BJ (cell line): ENCODE measurements around the gene AGPAT3. TPM values are rescaled to one million over a fixed set of nuclear protein-coding genes. Genes with fewer than 3 reads are reported as not detected.

Experiments
- CTCF ChIA-PET: fragments of 350-600 bp; formaldehyde crosslinking; extraction: SDS; loops from one replicate; lab custom pipeline; 2021; ENCODE audit warnings: antibody characterized with exemption, inconsistent platforms; lab: Yijun Ruan, JAX
- POLR2A ChIA-PET: fragments of 300-600 bp; sonication (Branson Sonifier 250); formaldehyde crosslinking; extraction: SDS; loops from one replicate; lab custom pipeline; 2021; ENCODE audit warnings: antibody characterized with exemption; lab: Charles Lee
- DNase-seq: peaks from one replicate; pipeline ENCODE4 v3.0.0-alpha.2; 2011; ENCODE audit warnings: low read depth
- H3K27me3 ChIP-seq: 2 replicates; pipeline ENCODE4 v1.6.0; 2011; ENCODE audit warnings: low read length; ENCODE audit not compliant: control insufficient read depth, insufficient read depth
- H3K36me3 ChIP-seq: 2 replicates; pipeline ENCODE4 v1.5.1; 2011; ENCODE audit warnings: low read length; ENCODE audit not compliant: control insufficient read depth, insufficient read depth
- H3K4me3 ChIP-seq: 2 replicates; pipeline ENCODE4 v1.5.1; 2011; ENCODE audit warnings: low read depth, mild to moderate bottlenecking, control low read depth, low read length
- polyA minus RNA-seq: library from RNA; depleted of rRNA, polyadenylated mRNA; stranded (reverse); fragments of >200 nt; gene quantifications from 2 replicates; pipeline ENCODE4 v1.2.3, GENCODE V29; 2011; rRNA and poly(A)+ RNA removed
- polyA plus RNA-seq: library from polyadenylated mRNA; depleted of rRNA; stranded (reverse); fragments of >200 nt; gene quantifications from 2 replicates; pipeline ENCODE4 v1.2.3, GENCODE V29; 2011; rRNA removed
- TF ChIP-seq, protein P1 (sequence below): IDR thresholded peaks from 2 replicates; pipeline ENCODE4 v1.5.1; 2011; ENCODE audit warnings: low read depth, mild to moderate bottlenecking, control low read depth, inconsistent platforms, low read length, moderate library complexity; ENCODE audit not compliant: insufficient read depth

The AGPAT3 gene, protein sequence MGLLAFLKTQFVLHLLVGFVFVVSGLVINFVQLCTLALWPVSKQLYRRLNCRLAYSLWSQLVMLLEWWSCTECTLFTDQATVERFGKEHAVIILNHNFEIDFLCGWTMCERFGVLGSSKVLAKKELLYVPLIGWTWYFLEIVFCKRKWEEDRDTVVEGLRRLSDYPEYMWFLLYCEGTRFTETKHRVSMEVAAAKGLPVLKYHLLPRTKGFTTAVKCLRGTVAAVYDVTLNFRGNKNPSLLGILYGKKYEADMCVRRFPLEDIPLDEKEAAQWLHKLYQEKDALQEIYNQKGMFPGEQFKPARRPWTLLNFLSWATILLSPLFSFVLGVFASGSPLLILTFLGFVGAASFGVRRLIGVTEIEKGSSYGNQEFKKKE
- polyA plus RNA-seq (39.7 and 68.5 TPM in 2 replicates), polyA minus RNA-seq (47.0 and 50.1 TPM in 2 replicates)

DNA sequence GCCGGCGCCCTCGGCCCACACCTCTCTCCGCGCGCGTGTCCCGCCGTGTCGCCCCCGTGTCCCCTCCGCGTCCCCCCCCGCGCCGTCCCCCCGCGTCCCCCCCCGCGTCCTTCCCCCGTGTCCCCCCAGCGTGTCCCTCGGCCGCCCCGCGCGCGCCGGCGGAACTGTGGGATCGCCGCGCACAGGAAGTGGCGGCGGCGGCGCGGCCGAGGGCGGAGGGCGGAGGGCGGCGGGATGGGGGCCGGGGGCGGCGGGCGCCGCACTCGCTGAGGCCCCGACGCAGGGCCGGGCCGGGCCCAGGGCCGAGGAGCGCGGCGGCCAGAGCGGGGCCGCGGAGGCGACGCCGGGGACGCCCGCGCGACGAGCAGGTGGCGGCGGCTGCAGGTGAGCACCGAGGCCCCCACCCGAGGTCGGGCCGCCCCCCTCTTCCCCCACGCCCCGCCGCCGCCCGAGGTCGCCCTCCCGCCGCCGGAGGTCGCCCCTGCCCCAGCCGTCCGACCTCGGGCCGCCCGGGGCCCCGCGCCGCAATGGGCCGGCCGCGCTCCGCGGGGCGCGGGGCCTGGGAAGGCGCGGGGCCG, at the start of gene AGPAT3:
Gene AGPAT3, plus strand, starts transcription at position 262 of the 578 bp plus-strand sequence. CDS start 94,459 bp downstream, outside the sequence.
- Histone ChIP-seq H3K4me3 (peak within 1 kb of the TSS; percentile 63), H3K36me3 (peaks cover 3% of the 10 kb centered on the region), H3K27me3 (no peaks in the 10 kb centered on the region)
- POLR2A ChIA-PET = no interaction called here
- DNase-seq = no peak
- CTCF ChIA-PET = interaction anchor here (0.7 kb wide), 1 partner anchor 24 kb away, joined by 4 read pairs; no protein-coding TSS in a partner anchor
- TF ChIP-seq, protein P1, sequence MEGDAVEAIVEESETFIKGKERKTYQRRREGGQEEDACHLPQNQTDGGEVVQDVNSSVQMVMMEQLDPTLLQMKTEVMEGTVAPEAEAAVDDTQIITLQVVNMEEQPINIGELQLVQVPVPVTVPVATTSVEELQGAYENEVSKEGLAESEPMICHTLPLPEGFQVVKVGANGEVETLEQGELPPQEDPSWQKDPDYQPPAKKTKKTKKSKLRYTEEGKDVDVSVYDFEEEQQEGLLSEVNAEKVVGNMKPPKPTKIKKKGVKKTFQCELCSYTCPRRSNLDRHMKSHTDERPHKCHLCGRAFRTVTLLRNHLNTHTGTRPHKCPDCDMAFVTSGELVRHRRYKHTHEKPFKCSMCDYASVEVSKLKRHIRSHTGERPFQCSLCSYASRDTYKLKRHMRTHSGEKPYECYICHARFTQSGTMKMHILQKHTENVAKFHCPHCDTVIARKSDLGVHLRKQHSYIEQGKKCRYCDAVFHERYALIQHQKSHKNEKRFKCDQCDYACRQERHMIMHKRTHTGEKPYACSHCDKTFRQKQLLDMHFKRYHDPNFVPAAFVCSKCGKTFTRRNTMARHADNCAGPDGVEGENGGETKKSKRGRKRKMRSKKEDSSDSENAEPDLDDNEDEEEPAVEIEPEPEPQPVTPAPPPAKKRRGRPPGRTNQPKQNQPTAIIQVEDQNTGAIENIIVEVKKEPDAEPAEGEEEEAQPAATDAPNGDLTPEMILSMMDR = no peak

DNA sequence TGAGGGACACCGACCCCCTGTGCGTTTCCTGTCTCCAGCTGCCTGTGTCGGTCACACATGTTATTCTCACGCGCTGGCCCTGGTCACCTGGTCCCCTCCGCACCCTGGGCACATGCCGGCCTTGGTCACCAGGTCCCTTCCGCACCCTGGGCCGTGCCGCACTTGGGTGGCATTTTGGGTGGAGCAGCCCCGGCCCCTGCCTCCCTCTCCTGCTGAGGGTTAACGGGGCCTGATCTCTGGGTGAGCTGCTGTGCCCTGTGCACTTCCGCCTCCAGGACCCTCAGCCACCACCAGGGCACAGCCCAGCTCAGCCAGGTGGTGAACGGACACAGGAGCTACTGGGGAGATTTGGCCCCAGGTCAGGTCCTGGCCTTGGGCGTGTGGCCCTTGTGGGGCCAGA, 49.0 kb upstream of the AGPAT3 start:
- CTCF ChIA-PET = no interaction called here

DNA sequence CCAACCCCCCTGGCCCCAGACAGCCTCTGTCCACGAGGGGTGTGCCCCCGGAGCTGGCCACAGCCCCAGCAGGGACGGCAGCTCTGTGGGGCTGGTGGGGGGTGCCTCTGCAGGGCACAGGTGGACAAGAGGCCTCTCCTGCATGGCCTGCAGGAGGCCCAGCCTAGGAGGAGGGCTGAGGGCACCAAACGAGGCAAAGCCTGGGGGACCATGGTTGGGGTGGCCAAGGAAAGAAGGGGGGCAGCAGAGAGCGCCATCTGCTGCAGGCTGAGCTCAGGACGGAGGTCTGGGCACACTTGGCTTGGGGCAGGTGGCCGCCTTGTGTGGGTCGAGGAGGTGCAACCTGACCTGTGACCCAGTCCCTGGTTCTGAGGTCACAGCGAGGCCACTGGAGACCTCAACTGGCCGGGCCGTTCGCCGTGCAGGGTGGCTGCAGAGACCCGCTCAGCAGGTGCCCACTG, 48.4 kb upstream of the AGPAT3 start:
- POLR2A ChIA-PET = no interaction called here
- TF ChIP-seq, protein P1 = no peak
- no peak for DNase-seq
- Histone ChIP-seq H3K27me3 (peaks cover 3% of the 10 kb centered on the region; the same call in 1 of the 2 replicates), H3K36me3 (no peaks in the 10 kb centered on the region), H3K4me3 (no peak overlapping the region)
- CTCF ChIA-PET = interaction anchor here (0.6 to 1.6 kb wide), 2 partner anchors 10 to 28 kb away, joined by 4 to 6 read pairs; no protein-coding TSS in a partner anchor

More for the DNA sequence above, 49.0 kb upstream of the AGPAT3 start:
- Histone ChIP-seq H3K27me3 (peaks cover 3% of the 10 kb centered on the region; the same call in 1 of the 2 replicates), H3K36me3 (no peaks in the 10 kb centered on the region), H3K4me3 (no peak overlapping the region)
- POLR2A ChIA-PET = no interaction called here
- no peak for DNase-seq
- TF ChIP-seq, protein P1 = no peak

DNA sequence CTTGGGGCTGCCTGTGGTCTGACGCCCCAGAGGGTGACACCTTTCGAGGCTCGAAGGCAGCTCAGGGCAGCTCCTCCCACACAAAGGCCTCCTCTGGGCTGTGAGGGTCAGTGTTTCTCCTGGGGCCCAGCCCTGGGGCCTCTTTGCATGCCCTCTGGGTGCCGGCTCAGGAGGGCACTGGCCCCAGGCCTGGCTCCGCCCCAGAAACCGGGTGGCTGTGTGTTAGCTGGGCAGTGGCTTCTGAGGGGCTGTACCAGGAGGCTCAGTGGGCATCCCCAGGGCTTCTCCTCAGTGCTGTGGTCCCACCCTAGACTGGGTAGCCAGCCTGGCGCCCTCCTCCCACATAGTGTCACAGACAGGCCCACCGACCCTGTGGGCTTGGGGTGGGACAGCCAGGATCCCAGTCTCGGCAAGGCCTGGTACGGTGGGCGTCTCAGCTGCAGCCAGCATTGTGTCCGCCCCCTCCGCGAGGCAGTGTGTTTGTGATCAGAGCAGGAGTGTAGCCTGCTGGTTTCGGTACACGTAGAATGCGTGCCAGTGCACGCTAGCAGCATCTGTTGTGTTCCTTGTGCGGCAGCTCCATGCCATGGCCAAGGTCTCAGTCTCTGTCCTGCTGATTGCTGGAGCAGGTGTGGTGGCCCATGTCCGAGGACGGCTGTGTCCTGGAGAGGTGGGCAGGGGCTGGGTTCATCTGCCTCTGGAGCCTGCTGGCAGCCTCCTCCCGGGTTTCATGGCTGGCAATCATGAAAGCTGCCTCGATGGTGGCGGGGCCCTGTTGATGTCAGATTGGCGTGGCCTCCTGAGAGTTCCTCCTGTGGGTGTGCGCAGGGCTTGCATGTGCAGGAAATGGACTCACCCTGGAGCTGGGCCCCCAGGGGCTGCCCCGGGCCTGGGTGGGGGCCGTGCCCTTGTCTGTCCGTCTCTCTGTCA, 47.6 kb upstream of the AGPAT3 start:
- Histone ChIP-seq H3K27me3 (peaks cover 3% of the 10 kb centered on the region; the same call in 1 of the 2 replicates), H3K36me3 (no peaks in the 10 kb centered on the region), H3K4me3 (no peak overlapping the region)
- TF ChIP-seq, protein P1 = no peak
- ChIA-PET CTCF (interaction anchor here (0.6 to 3.3 kb wide), 3 partner anchors 9 to 159 kb away, joined by 4 to 14 read pairs (median 6); no protein-coding TSS in a partner anchor), POLR2A (no interaction called here)
- no peak for DNase-seq
